AG08396 (cell line): ENCODE measurements around the gene OR6B2.

Experiments
- DNase-seq: peaks from one replicate; pipeline ENCODE4 v3.0.0; 2012; ENCODE audit warnings: low spot score, mixed read lengths

Gene OR6B2

GRCh38 chr2:240041363-240041762 lies 11.1 kb upstream of the OR6B2 start:
- DNase-seq = no peak

GRCh38 chr2:240037358-240037757 lies 7.1 kb upstream of the OR6B2 start:
- no peak for DNase-seq

- no peak for DNase-seq
These were observed 3.1 kb upstream of the OR6B2 start for GRCh38 chr2:240033330-240033678.

- DNase-seq = no peak
These were observed 2.4 kb upstream of the OR6B2 start for GRCh38 chr2:240032406-240033329.

- peak; percentile 36 for DNase-seq
These were observed 5.5 kb downstream of the OR6B2 start for GRCh38 chr2:240024766-240025165.

- no peak for DNase-seq
These were observed 6.4 kb downstream of the OR6B2 start for GRCh38 chr2:240023792-240024191.

- peak; percentile 82 for DNase-seq
These were observed 8.6 kb downstream of the OR6B2 start for GRCh38 chr2:240021488-240022104.

GRCh38 chr2:240018071-240018750 lies 12.0 kb downstream of the OR6B2 start:
- DNase-seq = no peak

- DNase-seq = no peak
These were observed 15.9 kb downstream of the OR6B2 start for GRCh38 chr2:240014327-240014726.

- DNase-seq = peak; percentile 35
These were observed 16.9 kb downstream of the OR6B2 start for GRCh38 chr2:240013343-240013742.

GRCh38 chr2:240002983-240003382 lies 27.2 kb downstream of the OR6B2 start:
- DNase-seq = no peak

- DNase-seq = no peak
These were observed 29.6 kb downstream of the OR6B2 start for GRCh38 chr2:240000671-240001070.

- DNase-seq = no peak
These were observed 32.4 kb downstream of the OR6B2 start for GRCh38 chr2:239997686-239998409.

- DNase-seq = no peak
These were observed 36.1 kb downstream of the OR6B2 start for GRCh38 chr2:239994086-239994485.

- DNase-seq = no peak
These were observed 36.9 kb downstream of the OR6B2 start for GRCh38 chr2:239993291-239993690.

GRCh38 chr2:239991689-239992314 lies 38.4 kb downstream of the OR6B2 start:
- DNase-seq = peak; percentile 63

GRCh38 chr2:239990966-239991365 lies 39.3 kb downstream of the OR6B2 start:
- DNase-seq = no peak

GRCh38 chr2:239985356-239985755 lies 44.9 kb downstream of the OR6B2 start:
- DNase-seq = no peak

- DNase-seq = no peak
These were observed 45.6 kb downstream of the OR6B2 start for GRCh38 chr2:239984421-239985194.

GRCh38 chr2:239983004-239983778 lies 47.0 kb downstream of the OR6B2 start:
- no peak for DNase-seq
